Heart left ventricle (tissue), 16 donors: ENCODE data around the gene SLCO3A1. TPM values are rescaled to one million over a fixed set of nuclear protein-coding genes. Genes with fewer than 3 reads are reported as not detected.

ENCODE experiments used
- ATAC-seq, 4 donors: fragments of 200-7000 bp; cut with Tn5 transposase; one replicate each; pipeline ENCODE4 v1.9.1; 2020 to 2022; ENCODE audit warnings: moderate library complexity in 4 of 4, mild to moderate bottlenecking in 3 of 4, moderate number of reproducible peaks in 1 of 4
- DNase-seq, 5 donors: peaks; one replicate each; pipeline ENCODE4 v3.0.0-alpha.2; 2020
- H3K27ac ChIP-seq, 12 donors: fragments of 200-600 bp; sonication (generic) in 4 of 12; one replicate each; pipeline versions ENCODE4 v1.5.0 to v1.8.0; 2016 to 2022; ENCODE audit warnings: mild to moderate bottlenecking in 2 of 12
- H3K27me3 ChIP-seq, 9 donors: fragments of 200-600 bp; sonication (generic) in 2 of 9; one replicate each; pipeline versions ENCODE4 v1.5.1 to v1.8.0; 2016 to 2022; ENCODE audit warnings: mild to moderate bottlenecking in 3 of 9
- H3K36me3 ChIP-seq, 9 donors: fragments of 200-600 bp; sonication (generic) in 2 of 9; one replicate each; pipeline versions ENCODE4 v1.5.0 to v1.8.0; 2018 to 2022; ENCODE audit warnings: mild to moderate bottlenecking in 2 of 9
- H3K4me1 ChIP-seq, 12 donors: fragments of 200-600 bp; sonication (generic) in 4 of 12; one replicate each; pipeline versions ENCODE4 v1.5.0 to v1.8.0; 2016 to 2022; ENCODE audit warnings: mild to moderate bottlenecking in 3 of 12
- H3K4me3 ChIP-seq, 12 donors: fragments of 200-600 bp; sonication (generic) in 4 of 12; one replicate each; pipeline versions ENCODE4 v1.5.0 to v1.8.0; 2017 to 2022; ENCODE audit warnings: mild to moderate bottlenecking in 9 of 12, moderate library complexity in 4 of 12
- H3K9me3 ChIP-seq, 12 donors: fragments of 200-600 bp; sonication (generic) in 4 of 12; one replicate each; pipeline versions ENCODE4 v1.5.0 to v1.8.0; 2016 to 2022; ENCODE audit warnings: mild to moderate bottlenecking in 1 of 12
- CTCF ChIP-seq, 12 donors: fragments of 200-600 bp; sonication (generic) in 4 of 12; IDR thresholded peaks; one replicate each; pipeline versions ENCODE4 v1.5.0 to v1.8.0; 2018 to 2022; ENCODE audit warnings: antibody characterized with exemption in 12 of 12, mild to moderate bottlenecking in 5 of 12
- POLR2A ChIP-seq, 2 donors: fragments of 450-650 bp; IDR thresholded peaks; one replicate each; pipeline ENCODE4 v1.6.1; 2017; ENCODE audit warnings: antibody characterized with exemption in 2 of 2, mild to moderate bottlenecking in 2 of 2, moderate library complexity in 2 of 2
- WGBS, 4 donors: extraction: QIAGEN DNeasy Blood & Tissue Kit in 2 of 4; methylation state at CpG; one replicate each; pipeline versions ENCODE4 v1.1.5 to v1.1.7; 2013 to 2018; 5-methylcytosine and 5-hydroxymethylcytosine counted together
- intact Hi-C, 10 donors: fragments of 100-400 bp; cut with DNase I; formaldehyde crosslinking; loops; one replicate each; pipeline versions ENCODE4 v1.11.1 to v1.14.2; 2022
- polyA plus RNA-seq, 2 donors: library from polyadenylated mRNA; stranded (reverse); fragments of 200-250 nt; gene quantifications; one replicate each; pipeline ENCODE4 v1.2.3, GENCODE V29; 2013
- total RNA-seq, 9 donors: library from RNA; depleted of rRNA in 2 of 9; stranded (reverse); fragments of >200 nt in 2 of 9; fragmentation: NEBNext Ultra II Directional in 3 of 9; extraction: Animal tissue kit (Norgen Biotek cat#: 25700) in 3 of 9; gene quantifications; one replicate each; pipeline versions ENCODE4 v1.1.0 to v1.2.4, GENCODE V29; 2016 to 2023
- donor health status: ischemic (EF 13 %, LVEDD 7.1; RV severe dilation, severe dysfunction).
- donor health status: healthy with polysubstance abuse.
- donor health status: DM: no; HTN: yes; CAD: no.
- donor health status: DM: no; HTN: no; CAD: no.
- donor health status: ischemic (EF 25% LVEDD 6.9; RV normal size, moderate dysfunction).
- donor health status: ischemic (EF 25% LVEDD 5.7; RV mildly dilated, moderate dysfunction).
- donor health status: healthy.
- donor health status: DM: yes; HTN: yes; CAD: no.
- donor health status: ischemic (EF 35%, LVEDD 5.7; RV mildly dilated, moderate dysfunction).
- donor health status: nonischemic (EF 11% LVEDD 7.7; RV severe dilation, severe dysfunction).
- donor health status: DM: yes; HTN: yes; CAD: no.
- donor health status: PGD.
- donor health status: ischemic (EF 29% LVEDD 5.4; RV normal size, mild dysfunction).
- donor health status: nonischemic (EF 23%, LVEDD 6.1; RV moderate dilation, normal function).

SLCO3A1 gene
- total and polyA plus RNA-seq, 11 donors = 26.3 to 64.2 (median 50.2) TPM

- no peaks in the 10 kb centered on the region for H3K9me3 ChIP-seq
- DNase-seq (no peak), ATAC-seq (no peak)
- intact Hi-C loops = loop anchor here (5.0 to 10.0 kb wide), 7 partner anchors 81 to 421 kb away; partner anchors contain the start of gene SLCO3A1 (in 4 of the 10)
- no peak overlapping the region for H3K4me3 ChIP-seq
- H3K27ac ChIP-seq = peak overlapping the region in 3 of 12 donors; percentile 66 to 74 (median 67)
- 87 to 90% (median 89%) methylated on average over 6 of the region's 6 CpGs for WGBS, 4 donors
- no peaks in the 10 kb centered on the region for H3K27me3 ChIP-seq
- H3K36me3 ChIP-seq = no peaks in the 10 kb centered on the region
- H3K4me1 ChIP-seq = peaks cover 18 to 99% (median 83%) of the 10 kb centered on the region in 12 donors
- TF ChIP-seq POLR2A (IDR thresholded peaks at IDR 0.05) = no peak
- no peak for TF ChIP-seq CTCF (IDR thresholded peaks at IDR 0.05)
Observed at GRCh38 chr15:91945385-91945784, 91.9 kb downstream of the SLCO3A1 start.

GRCh38 chr15:91946075-91946474 lies 92.6 kb downstream of the SLCO3A1 start:
- ATAC-seq (no peak), DNase-seq (no peak)
- H3K4me3 ChIP-seq = no peak overlapping the region
- intact Hi-C loops = loop anchor here (2.0 to 10.0 kb wide), 8 partner anchors 81 to 421 kb away; partner anchors contain the start of gene SLCO3A1 (in 5 of the 10)
- WGBS, 4 donors = 41 to 49% (median 48%) methylated on average over 6 of the region's 6 CpGs
- TF ChIP-seq CTCF (IDR thresholded peaks at IDR 0.05) (no peak), POLR2A (IDR thresholded peaks at IDR 0.05) (no peak)
- no peaks in the 10 kb centered on the region for H3K9me3 ChIP-seq
- H3K4me1 ChIP-seq = peaks cover 18 to 99% (median 80%) of the 10 kb centered on the region in 12 donors
- no peaks in the 10 kb centered on the region for H3K27me3 ChIP-seq
- no peaks in the 10 kb centered on the region for H3K36me3 ChIP-seq
- peak overlapping the region in 8 of 12 donors; percentile 59 to 78 (median 68) for H3K27ac ChIP-seq

- WGBS, 4 donors = 45 to 58% (median 52%) methylated on average over 15 to 16 of the region's 16 CpGs
- Histone ChIP-seq H3K36me3 (no peaks in the 10 kb centered on the region), H3K4me1 (peaks cover 18 to 99% (median 74%) of the 10 kb centered on the region in 12 donors), H3K9me3 (no peaks in the 10 kb centered on the region), H3K27ac (peak overlapping the region; percentile 16 to 78 (median 64)), H3K4me3 (peak overlapping the region in 1 of 12 donors; percentile 4), H3K27me3 (no peaks in the 10 kb centered on the region)
- peak in 2 of 5 donors; percentile 48 to 62 for DNase-seq
- peak in 3 of 4 donors; percentile 52 to 73 (median 54) for ATAC-seq
- TF ChIP-seq POLR2A (IDR thresholded peaks at IDR 0.05) = no peak
- TF ChIP-seq CTCF (IDR thresholded peaks at IDR 0.05) = peak in 11 of 12 donors; percentile 10 to 58 (median 31)
- intact Hi-C loops = loop anchor here (2.0 to 10.0 kb wide), 8 partner anchors 82 to 422 kb away; partner anchors contain the start of gene SLCO3A1 (in 5 of the 10)
Observed at GRCh38 chr15:91946581-91947292, 93.2 kb downstream of the SLCO3A1 start.

GRCh38 chr15:91947293-91947679 lies 93.8 kb downstream of the SLCO3A1 start:
- no peaks in the 10 kb centered on the region for H3K36me3 ChIP-seq
- TF ChIP-seq POLR2A (IDR thresholded peaks at IDR 0.05) = no peak
- TF ChIP-seq CTCF (IDR thresholded peaks at IDR 0.05) = no peak
- 26 to 47% (median 38%) methylated on average over 7 of the region's 7 CpGs for WGBS, 4 donors
- no peaks in the 10 kb centered on the region for H3K27me3 ChIP-seq
- no peak for ATAC-seq
- no peaks in the 10 kb centered on the region for H3K9me3 ChIP-seq
- H3K4me1 ChIP-seq = peaks cover 18 to 99% (median 68%) of the 10 kb centered on the region in 12 donors
- DNase-seq = no peak
- H3K4me3 ChIP-seq = peak overlapping the region in 1 of 12 donors; percentile 4
- H3K27ac ChIP-seq = peak overlapping the region; percentile 16 to 78 (median 64)
- intact Hi-C loops = loop anchor here (2.0 to 10.0 kb wide), 8 partner anchors 82 to 422 kb away; partner anchors contain the start of gene SLCO3A1 (in 5 of the 10)
